ENCODE measurements around the gene WDR73.

GRCh38 chr15:84648539-84648938 is 5.5 kb downstream of the WDR73 start:
- no peak for TF ChIP-seq POLR2A (IDR thresholded peaks at IDR 0.05; ENCODE audit: low read depth, low read length)
- TF ChIP-seq MYC (IDR thresholded peaks at IDR 0.05; ENCODE audit: low read depth, low read length), result no peak
